NCI-H2107 treated with DMSO at 0.1 percent for 48 hours (cell line): ENCODE results near the gene CHN2.

Source experiments
- DNase-seq: peaks from one replicate; lab custom pipeline; 2025; ENCODE audit not compliant: unreplicated experiment; lab: John Stamatoyannopoulos, UW

CHN2 gene

GRCh38 chr7:29329686-29330085 is 135.1 kb downstream of the CHN2 start:
- DNase-seq, result no peak

DNA sequence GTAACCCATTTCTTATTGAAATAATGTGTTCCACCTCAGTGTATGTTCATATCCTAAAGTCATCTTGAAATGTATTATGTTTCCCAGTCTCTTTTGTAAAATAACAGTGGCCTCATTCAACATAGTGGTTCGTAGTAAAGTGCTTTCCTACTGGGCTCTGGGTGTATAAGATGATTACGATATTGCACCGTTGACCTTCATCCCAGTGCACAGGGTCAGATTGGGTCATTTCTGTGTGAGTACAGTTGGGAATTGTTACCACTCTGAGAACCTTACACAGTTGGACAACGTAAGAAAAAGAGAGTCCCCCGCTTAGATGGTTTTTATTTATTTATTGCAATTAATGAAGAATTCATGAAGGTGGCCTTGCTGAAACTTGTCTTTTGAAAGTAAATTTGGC is 135.6 kb downstream of the CHN2 start:
- peak; percentile 72 for DNase-seq

DNA sequence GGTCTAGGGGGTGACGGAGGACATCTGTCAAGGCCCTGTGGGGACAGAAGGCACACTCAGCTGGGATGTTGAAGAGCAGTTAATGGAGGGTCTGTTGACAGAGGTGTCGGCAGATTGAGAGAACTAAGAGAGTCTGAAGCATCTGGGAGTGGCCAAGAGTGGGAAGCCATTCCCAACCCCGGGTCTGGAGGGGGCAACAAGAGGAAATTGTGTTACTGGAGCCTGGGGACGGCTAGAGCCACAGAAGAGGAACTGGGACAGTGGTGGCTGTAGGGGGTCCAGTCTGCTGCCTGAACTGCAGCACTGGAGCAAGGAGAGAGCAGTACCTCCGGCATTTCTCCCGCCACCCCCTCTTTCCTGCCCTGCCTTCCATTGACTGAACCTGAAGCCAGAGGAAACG is 136.6 kb downstream of the CHN2 start:
- DNase-seq, result no peak

DNA sequence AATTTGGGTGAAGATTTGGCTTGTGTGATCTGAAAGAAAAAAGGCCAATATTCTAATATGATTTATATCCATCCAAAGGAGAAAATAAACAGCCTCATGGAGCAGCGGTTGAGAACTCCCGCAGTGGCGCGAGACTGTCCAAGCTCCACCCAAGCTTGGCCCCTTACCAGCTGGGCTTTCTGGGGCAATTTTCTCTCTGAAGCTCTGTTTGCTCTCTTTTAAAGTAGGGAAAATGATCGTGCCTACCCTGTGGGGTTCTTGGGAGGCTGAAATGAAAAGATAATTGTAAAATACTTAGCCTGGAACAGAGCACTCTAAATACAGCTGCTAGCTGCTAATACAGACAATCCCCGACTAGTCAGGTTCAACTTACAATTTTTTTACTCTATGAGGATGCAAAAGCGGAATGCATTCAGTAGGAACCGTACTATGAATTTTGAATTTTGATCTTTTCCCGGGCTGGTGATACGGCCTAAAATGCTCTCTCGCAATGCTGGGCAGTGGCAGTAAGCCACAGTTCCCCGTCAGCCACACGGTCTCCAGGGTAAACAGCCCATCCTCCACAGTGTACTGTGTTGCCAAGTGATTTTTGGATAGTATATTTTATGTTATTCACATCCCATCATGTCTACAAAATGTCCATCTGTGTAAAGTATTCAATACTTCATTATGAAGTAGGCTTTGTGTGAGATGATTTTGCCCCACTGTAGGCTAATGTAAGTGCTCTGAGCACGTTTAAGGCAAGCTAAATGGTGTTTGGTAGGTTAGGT is 137.7 kb downstream of the CHN2 start:
- peak; percentile 99 for DNase-seq

DNA sequence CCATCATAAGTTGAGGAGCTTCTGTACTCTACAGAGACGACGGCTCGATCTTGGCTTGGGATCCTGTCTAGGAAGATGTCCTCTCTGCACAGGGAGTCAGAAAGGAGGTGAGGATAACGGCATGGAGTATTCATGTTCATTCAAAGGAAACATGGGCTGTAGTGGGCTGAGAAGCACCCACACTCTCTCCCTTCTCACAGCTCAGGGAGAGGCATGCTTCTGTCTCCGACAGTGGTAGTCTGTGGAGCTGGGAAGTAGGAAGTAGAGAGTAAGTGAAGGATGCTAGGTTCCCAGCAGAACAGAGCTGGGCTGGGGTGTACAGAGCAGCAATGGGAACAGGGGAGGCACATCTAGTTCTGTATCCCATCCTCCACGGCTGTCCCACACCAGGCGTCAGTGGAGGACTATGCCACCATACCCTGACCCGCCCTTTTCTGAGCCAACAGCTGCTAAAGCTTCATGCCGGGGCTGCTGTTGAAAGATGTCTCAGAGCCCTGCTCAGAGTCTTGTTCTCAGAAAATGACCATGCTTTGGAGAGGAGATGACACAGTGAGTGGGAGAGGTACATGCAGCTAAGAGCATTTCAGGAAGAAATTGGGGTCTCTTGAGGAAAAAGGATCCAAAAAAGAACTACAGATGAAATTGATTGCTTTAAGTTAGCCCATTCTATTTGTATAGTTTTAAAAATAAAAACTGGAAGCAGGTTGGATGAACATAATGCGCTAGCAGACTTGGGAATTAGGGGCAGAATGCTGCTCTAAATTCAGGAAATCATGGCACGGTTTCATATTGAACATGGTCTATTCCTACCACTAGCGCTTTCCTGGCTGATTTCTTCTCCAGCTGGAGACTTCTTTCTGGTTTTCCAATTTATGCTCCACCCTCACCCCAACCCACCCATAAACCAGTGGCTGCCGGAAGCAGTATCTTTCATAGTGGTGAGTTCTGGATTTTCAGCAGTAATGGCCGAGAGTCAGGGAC is 138.6 kb downstream of the CHN2 start:
- DNase-seq, result peak; percentile 50

DNA sequence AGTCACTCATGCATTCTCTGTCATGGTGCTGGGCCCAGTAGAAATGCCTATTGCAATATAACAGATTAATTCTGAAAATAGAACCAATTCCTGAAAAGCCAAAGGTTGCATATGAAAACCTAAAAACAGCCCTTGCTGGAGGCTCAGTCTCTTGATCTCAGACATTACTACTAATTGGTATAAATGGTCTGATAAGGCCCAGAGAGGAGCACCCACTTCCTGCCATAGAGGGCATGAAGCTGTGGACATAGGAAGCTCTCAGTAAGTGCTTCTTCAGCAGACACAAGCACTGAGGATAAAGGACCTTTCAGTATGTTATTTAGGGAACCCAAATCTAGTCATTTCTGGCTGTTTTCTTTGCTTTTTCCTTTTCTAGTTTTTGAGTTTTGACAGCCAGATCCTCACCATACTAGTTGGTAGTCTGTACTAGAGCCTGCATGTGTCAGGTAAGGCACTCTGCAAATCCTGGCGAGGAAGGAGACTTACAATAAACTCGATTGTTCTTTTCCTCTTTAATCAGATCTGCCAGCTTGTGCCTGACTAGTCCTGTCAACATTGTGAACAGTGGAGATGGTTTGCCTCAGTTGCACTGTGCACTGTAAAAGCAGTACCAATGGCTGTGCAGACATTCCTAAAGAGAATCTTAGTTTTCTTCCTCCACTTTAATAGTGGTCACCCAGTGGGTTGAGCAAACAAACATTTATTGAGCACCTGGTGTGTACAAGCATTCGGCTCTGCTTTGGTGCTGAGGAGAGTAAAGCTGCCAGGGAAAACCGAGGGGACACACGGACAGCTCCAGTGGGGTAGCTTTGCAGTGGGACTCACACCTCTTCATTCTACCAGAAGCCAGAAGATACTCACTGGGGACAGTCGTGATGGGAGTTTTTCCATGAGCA is 140.9 kb downstream of the CHN2 start:
- DNase-seq, result no peak

DNA sequence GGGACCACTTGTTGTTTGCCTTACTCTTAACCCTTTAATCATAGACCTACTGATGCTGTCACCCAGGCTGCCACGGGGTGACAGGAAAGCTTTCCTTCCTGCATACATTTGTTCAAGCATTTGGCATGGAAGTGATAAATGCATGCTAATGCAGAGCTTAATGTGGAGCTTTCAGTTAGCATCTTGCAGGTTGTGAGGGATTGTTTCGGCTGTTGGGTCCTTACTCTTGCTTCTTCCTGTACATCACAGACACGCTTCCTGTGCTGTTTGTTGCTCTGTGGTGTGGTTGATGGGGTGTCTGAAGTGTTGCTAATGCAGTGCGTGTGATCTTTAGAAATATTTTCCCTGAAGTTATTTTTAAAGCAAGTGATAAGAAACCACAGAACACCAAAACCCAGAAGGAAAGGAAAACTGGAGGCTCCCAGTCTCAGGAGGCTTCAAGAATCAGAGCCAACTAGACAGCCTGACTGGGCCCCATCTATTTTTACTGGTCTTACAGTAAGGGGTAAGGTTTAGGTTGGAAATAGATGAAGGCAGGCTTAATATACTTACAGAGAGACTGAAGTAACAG is 143.1 kb downstream of the CHN2 start:
- DNase-seq, result no peak

- no peak for DNase-seq
Measured at GRCh38 chr7:29340696-29341095, 146.1 kb downstream of the CHN2 start.

DNA sequence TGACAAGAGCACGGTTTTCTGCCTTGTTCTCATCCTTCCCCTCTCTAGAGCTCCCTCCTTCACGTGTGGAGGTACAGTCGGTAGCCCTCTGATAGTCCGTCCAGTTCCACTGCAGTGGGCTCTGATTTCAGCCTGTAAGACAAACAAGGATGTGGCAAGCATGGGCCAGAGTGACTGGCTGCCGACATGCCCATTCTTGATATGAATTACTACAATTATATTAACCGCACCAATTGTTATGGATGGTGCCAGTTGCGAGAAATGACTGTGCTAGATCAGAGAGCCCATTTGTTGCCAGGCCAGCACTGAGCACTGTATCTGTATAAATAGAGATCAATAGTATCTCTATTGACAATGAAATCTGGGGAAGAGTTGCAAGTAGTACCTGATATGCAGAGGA is 146.6 kb downstream of the CHN2 start:
- DNase-seq, result no peak

DNA sequence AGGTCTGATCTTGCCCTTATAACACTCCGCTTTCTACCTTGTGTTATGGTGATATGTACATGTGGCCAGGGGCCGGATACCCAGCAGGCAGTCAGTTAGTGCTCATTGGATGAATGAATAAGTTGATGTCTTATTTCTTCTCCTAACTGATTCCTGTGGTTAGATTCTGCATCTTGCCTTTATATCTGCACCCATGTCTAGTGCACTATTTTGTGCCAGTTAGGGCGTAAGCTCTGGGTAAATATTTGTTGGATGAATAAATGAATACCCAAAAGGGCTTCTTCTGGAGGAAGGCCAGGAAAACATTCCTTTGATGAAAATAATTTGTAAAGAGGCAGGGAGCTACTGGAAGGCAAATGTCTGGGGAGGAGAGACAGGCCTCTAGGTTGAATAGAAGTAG is 148.2 kb downstream of the CHN2 start:
- DNase-seq, result no peak

GRCh38 chr7:29343399-29343798 is 148.8 kb downstream of the CHN2 start:
- DNase-seq, result no peak

DNA sequence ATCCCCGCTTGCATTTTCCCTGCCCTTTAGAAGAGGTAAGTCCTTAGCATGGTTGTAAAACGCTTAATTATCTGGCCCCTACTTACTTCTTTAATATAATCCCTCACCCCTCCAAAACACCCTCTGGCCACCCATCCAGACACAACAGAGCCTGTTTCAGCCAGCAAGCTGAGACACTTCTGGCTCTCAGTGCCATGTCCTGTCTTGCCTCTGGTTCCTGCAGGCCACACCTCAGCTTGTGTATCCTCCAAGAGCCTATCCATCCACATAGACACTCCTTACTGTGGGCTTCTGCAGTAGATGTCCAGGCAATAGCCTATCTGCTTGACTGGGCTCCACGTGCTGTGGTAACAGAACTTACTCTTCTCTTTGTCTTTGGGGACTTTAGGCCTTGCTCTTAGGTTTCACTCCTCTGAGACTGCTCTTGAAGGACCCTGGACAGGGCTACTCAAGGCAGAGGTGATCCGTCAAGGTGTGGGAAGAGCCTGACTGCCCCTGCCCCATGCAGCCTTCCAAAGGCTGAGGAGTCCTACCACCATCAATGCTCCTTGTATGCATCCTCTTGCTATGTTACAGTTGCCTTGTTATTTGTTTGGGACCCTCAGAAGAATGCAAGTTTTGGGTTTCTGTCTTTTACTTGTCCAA is 149.9 kb downstream of the CHN2 start:
- no peak for DNase-seq

DNA sequence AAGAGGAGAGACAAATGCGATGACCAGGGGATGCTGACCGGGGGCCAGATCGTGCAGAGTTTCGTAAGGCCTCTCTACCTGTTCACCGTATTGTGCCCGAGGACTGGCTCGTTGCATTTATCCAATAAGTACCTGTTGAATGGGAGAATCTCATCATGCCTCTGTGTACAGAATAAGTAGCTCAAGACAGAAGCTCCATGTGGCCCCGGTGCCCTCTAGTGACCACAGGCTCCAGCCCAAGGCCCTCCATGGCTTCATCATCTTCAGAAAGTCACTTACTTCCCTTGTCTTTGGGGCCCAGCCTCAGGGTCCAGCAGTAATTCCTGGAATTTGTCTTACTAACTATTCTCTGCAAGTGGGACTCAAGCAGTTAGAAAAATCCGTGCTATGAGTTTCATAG is 151.0 kb downstream of the CHN2 start:
- DNase-seq, result peak; percentile 35

DNA sequence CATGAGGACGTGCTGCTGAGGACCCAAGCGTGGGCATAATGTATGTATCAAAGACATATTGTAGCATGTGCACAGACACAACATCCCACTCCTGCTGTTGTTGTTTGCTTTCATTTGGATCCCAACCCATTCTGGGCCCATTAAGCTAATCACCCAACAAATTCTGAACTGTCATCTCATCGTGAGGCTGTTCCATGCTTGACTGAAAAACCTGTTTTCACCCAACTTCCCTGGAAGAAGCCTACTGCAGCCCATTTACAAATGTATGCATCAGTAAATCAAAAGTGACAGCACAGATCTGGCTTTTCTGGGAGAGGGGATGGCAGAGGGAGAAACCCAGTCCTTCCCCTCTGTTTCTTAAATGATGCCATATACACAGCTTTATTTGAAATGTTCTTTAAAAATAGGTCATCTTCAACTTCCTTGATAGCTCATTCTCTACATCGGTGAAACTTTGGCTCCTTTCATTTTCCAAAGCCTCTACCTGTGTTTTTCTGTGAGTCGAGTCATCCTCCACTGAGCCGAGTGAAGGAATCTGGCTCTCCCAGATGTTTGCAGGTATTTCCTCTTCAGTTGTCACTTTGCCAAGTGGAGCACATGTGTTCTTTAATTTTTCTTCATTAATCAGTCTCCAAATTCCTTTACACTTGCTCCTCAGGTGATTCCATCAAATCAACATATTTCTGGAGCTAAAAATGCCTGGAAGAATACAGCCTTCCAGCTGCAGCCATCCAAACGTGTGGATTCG is 151.8 kb downstream of the CHN2 start:
- no peak for DNase-seq

GRCh38 chr7:29349362-29349761 is 154.8 kb downstream of the CHN2 start:
- no peak for DNase-seq

DNA sequence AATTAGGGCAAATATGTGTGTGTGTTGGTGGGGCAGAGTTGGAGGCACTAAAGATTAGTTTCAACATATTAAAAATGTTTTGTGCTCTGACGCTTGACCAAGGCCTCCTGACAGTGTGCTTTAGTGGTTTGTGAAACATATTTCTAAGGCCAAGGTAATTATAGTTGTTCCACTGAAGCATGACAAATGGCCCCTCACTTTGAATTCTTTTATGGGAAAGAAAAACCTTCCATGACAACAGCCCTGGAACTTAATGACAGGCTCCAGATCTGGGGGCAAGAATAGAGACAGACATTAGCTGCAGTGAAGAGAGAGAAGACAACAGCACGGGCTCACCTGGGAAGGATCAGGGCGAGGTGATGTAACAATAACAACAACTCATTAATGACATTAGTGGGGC is 155.8 kb downstream of the CHN2 start:
- peak; percentile 91 for DNase-seq

DNA sequence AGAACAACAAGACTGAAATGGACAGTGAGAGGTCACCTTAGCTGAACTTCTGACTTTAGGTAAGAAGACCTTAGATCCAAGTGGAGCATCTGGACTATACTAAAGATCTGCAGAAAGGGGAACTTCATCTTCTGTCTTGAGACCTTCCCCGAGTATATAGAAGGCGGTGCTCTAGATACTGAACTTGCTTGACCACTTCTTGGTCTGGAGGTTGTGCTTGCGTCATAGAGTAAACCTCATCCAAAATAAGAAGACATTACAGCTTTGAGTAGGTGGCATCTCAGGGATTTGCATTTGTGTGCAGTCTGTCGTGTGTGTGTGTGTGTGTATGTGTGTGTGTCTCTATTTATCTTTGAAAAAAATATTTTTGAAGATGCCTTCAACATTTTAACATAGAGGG is 157.5 kb downstream of the CHN2 start:
- no peak for DNase-seq

GRCh38 chr7:29353810-29354209 is 159.2 kb downstream of the CHN2 start:
- no peak for DNase-seq

- no peak for DNase-seq
Measured at GRCh38 chr7:29354340-29354739, 159.8 kb downstream of the CHN2 start.

- DNase-seq, result no peak
Measured at GRCh38 chr7:29355388-29355787, 160.8 kb downstream of the CHN2 start.
